Nephron (organoid): ENCODE measurements around the gene SMG6.

Experiments used
- H3K27ac Mint-ChIP-seq, 3 experiments: 2 replicates each; pipeline ENCODE4 v1.8.0; 2020; ENCODE audit warnings: mixed read lengths in 3 of 3, mild to moderate bottlenecking in 2 of 3, moderate library complexity in 1 of 3
- H3K27me3 Mint-ChIP-seq: 2 replicates; pipeline ENCODE4 v1.8.0; 2021; ENCODE audit warnings: low read depth, mild to moderate bottlenecking, moderate library complexity, mixed read lengths
- H3K36me3 Mint-ChIP-seq: 2 replicates; pipeline ENCODE4 v1.8.0; 2020; ENCODE audit warnings: low read depth, mixed read lengths
- H3K4me1 Mint-ChIP-seq: 2 replicates; pipeline ENCODE4 v1.8.0; 2020; ENCODE audit warnings: mixed read lengths
- H3K4me3 Mint-ChIP-seq, 3 experiments: 2 replicates each; pipeline ENCODE4 v1.8.0; 2020; ENCODE audit warnings: mild to moderate bottlenecking in 3 of 3, mixed read lengths in 3 of 3, moderate library complexity in 2 of 3
- H3K9me3 Mint-ChIP-seq: 2 replicates; pipeline ENCODE4 v1.8.0; 2020; ENCODE audit warnings: mixed read lengths
- CTCF ChIP-seq, 3 experiments: fragments of 200-600 bp; sonication (generic); IDR thresholded peaks; one replicate each; pipeline ENCODE4 v1.5.0; 2021; ENCODE audit warnings: antibody characterized with exemption in 3 of 3; ENCODE audit not compliant: unreplicated experiment in 3 of 3

Gene SMG6

GRCh38 chr17:2089021-2089422, 214.6 kb downstream of the SMG6 start:
- peak overlapping the region; percentile 97 to 99 (median 98) for H3K27ac Mint-ChIP-seq
- H3K4me1 Mint-ChIP-seq, result peaks cover 77% of the 10 kb centered on the region
- H3K9me3 Mint-ChIP-seq, result no peaks in the 10 kb centered on the region
- H3K27me3 Mint-ChIP-seq, result no peaks in the 10 kb centered on the region
- H3K36me3 Mint-ChIP-seq, result peaks cover 10% of the 10 kb centered on the region
- peak overlapping the region; percentile 14 to 78 (median 76) for H3K4me3 Mint-ChIP-seq
- no peak for TF ChIP-seq CTCF (IDR thresholded peaks at IDR 0.05; ENCODE audit: unreplicated experiment in 3 of 3)

- Mint-ChIP-seq H3K9me3 (no peaks in the 10 kb centered on the region), H3K36me3 (peaks cover 17% of the 10 kb centered on the region), H3K27me3 (no peaks in the 10 kb centered on the region), H3K4me3 (peak overlapping the region in 2 of 3 experiments; percentile 24 to 57), H3K4me1 (peaks cover 91% of the 10 kb centered on the region), H3K27ac (peak overlapping the region; percentile 96 to 98 (median 97))
- TF ChIP-seq CTCF (IDR thresholded peaks at IDR 0.05; ENCODE audit: unreplicated experiment in 3 of 3), result no peak
These were observed 215.9 kb downstream of the SMG6 start for GRCh38 chr17:2087597-2088211.

- no peak for TF ChIP-seq CTCF (IDR thresholded peaks at IDR 0.05; ENCODE audit: unreplicated experiment in 3 of 3)
- peaks cover 94% of the 10 kb centered on the region for H3K4me1 Mint-ChIP-seq
- peaks cover 20% of the 10 kb centered on the region for H3K36me3 Mint-ChIP-seq
- peak overlapping the region; percentile 96 to 98 (median 97) for H3K27ac Mint-ChIP-seq
- H3K9me3 Mint-ChIP-seq, result no peaks in the 10 kb centered on the region
- no peak overlapping the region for H3K4me3 Mint-ChIP-seq
- H3K27me3 Mint-ChIP-seq, result no peaks in the 10 kb centered on the region
These were observed 217.3 kb downstream of the SMG6 start for GRCh38 chr17:2086306-2086705.

GRCh38 chr17:2085648-2085949, 218.0 kb downstream of the SMG6 start:
- no peaks in the 10 kb centered on the region for H3K27me3 Mint-ChIP-seq
- peaks cover 22% of the 10 kb centered on the region for H3K36me3 Mint-ChIP-seq
- no peak for TF ChIP-seq CTCF (IDR thresholded peaks at IDR 0.05; ENCODE audit: unreplicated experiment in 3 of 3)
- H3K4me1 Mint-ChIP-seq, result peaks cover 87% of the 10 kb centered on the region
- no peak overlapping the region for H3K4me3 Mint-ChIP-seq
- peak overlapping the region; percentile 96 to 98 (median 97) for H3K27ac Mint-ChIP-seq
- no peaks in the 10 kb centered on the region for H3K9me3 Mint-ChIP-seq

GRCh38 chr17:2084766-2085647, 218.6 kb downstream of the SMG6 start:
- TF ChIP-seq CTCF (IDR thresholded peaks at IDR 0.05; ENCODE audit: unreplicated experiment in 3 of 3), result no peak
- Mint-ChIP-seq H3K36me3 (peaks cover 22% of the 10 kb centered on the region), H3K9me3 (no peaks in the 10 kb centered on the region), H3K27me3 (no peaks in the 10 kb centered on the region), H3K4me1 (peaks cover 82% of the 10 kb centered on the region), H3K4me3 (peak overlapping the region in 2 of 3 experiments; percentile 22 to 35), H3K27ac (peak overlapping the region; percentile 96 to 98 (median 97))
